HG03439 (cell line): ENCODE measurements around the gene BEX2.
A peak's percentile ranks its signal among the peaks of the same experiment; 100 is the strongest.
"Not testable (repeated sequence)": the region's sequence is repeated elsewhere in the genome, so short reads cannot be mapped to it uniquely, and the experiment has no call there.

Experiments used
- ATAC-seq: cut with Tn5 transposase; IDR thresholded peaks from one replicate; pipeline ENCODE4 v1.9.1; 2021; ENCODE audit warnings: mild to moderate bottlenecking, moderate library complexity; ENCODE audit not compliant: unreplicated experiment

BEX2 gene

GRCh38 chrX:103310555-103311398, at the start of gene BEX2:
Gene BEX2 (minus strand): TSS chrX:103310990. CDS start chrX:103309976, 1,014 bp downstream.
- ATAC-seq: peak; percentile 99

DNA sequence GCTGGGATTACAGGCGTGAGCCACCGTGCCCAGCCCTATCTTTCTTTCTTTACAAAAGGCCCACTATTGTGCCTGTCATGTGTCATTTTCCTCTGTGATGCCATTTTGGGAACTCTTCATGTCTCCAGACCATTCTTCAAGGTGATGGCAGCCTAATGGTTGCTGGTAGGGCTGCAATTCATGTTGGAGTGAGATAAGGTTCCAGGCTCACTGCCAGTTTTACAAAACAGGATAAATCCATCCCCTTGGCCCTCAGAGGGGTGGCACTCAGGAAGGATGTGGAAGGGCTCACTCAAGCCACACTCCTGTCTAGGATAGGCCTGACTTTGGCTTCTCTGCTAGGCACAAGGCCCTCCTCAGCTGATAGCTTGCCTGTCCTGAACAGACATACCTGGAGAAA, 49.3 kb upstream of the BEX2 start:
- ATAC-seq: no peak

GRCh38 chrX:103359605-103360004, 48.8 kb upstream of the BEX2 start:
- ATAC-seq: not testable (repeated sequence)

DNA sequence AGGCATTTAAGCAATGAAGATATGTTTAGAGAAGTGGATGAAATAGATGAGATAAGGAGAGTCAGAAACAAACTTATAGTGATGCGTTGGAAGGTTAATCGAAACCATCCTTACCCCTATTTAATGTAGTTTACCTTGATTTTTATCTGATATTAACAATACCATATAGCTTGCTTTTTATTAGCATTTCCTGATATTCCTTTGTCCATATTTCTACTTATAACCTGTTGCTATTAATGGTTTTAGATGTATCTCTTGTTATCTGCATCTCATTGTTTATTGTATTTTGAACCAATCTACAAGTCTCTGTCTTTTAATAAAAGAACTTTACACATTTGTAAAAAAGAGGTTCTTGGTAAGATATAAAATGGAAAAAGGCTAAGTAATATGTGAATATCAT, 47.1 kb upstream of the BEX2 start:
- no peak for ATAC-seq

GRCh38 chrX:103356858-103357257, 46.1 kb upstream of the BEX2 start:
- ATAC-seq: no peak

DNA sequence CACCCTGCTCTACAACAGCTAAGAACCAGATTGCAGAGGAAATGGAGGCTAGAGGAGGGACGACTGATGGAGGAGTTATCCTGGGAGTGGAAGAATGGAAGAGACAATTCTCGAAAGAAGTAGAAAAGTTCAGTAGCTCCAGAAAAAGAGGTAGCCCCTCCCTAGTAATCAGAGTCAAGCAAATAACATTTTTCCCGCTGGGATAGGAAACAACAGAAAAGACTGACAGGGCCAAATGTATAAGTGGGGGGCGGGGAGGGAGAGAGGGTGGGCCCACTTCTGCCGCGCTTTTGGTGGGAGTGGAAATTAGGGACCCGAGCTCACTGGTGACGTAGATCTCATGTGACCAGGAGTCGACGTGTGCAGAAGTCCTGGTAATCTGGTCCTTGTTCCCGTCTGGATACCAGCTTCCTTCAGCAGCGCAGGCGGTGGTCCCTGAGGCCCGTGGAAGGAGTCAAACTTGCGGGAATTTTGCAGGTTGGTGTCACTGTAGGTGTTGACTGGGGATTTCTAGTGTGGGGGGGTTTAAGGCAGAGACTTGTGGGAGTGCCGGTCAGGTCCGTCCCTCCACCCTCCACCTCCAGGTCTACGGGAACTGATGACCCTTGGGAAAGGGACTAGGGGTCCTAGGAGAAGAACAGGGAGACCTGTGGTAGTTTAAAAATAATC, 45.5 kb upstream of the BEX2 start, which contains the start of gene TCEAL9:
TSS of gene TCEAL9 (plus strand) at position 377 of the 669 bp plus-strand sequence. CDS start 1,179 bp downstream, outside the sequence.
- no peak for ATAC-seq

- no peak for ATAC-seq
These were observed 37.0 kb upstream of the BEX2 start for GRCh38 chrX:103347682-103348397.

DNA sequence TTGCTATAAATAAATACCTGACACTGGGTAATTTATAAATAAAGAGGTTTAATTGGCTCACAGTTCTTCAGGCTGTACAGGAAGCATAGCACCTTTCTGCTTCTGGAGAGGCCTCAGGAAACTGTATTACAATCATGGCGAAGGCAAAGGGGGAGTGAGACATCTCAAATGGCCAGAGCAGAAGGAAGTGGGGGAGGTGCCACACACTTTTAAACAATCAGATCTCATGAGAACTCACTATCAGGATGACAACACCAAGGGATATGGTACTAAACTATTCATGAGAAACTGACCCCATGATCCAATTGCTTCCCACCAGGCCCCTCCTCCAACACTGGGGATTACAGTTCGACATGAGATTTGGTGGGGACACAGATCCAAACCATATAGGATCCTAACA, 33.8 kb upstream of the BEX2 start:
- no peak for ATAC-seq

- no peak for ATAC-seq
These were observed 32.3 kb upstream of the BEX2 start for GRCh38 chrX:103343105-103343504.

GRCh38 chrX:103338663-103339062, 27.9 kb upstream of the BEX2 start:
- no peak for ATAC-seq

DNA sequence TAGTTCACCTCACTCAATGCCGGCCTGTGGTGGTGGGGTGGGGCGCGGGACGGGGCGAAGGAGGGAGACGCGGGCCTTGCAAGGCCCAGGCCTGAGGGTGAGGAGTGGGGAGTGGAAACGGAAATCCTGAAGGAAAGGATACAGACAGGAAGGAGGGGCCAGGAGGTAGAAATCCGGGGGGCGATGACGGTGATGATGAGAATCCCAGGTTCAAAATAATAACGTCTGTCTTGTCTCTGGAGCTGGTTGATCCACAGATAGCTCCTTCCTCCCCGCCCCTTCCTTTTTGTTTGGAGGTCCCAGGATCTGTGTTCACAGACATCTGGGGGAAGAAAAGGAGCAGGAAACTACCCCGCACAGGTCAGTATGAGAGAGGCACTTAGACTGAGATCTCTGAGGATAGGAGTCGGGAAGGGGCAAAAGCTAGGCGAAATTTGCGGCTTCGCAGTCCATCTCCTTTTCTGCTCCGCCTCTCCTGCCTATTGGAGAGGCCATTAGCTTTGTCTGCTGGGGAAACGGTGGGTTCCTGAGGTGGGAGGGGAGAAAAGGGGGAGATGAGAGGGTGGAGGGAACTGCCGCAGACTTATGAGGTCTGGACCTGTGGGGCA, 20.0 kb upstream of the BEX2 start:
- ATAC-seq: no peak

DNA sequence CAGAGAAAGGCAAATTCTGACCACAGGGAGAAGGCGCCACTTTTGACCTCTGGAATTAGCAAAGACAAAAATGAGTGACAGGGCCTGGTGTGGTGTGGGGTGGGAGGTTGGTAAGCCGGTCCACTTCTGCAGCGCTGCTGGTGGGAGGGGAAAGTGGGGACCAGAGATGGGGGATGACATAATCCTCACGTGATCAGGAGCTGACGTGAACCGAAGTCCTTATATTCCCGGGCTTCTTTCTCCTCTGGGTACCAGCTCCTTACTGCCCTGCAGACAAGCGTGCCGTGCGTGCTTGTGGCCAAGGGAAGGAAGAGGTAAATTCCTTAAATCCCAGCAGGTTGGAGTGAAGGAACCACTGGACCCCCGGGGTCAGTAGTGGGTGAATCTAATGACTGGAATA, 19.2 kb upstream of the BEX2 start, which contains the start of gene TCEAL7:
TSS of gene TCEAL7 (plus strand) at position 249 of the 400 bp plus-strand sequence. CDS start 1,165 bp downstream, outside the sequence.
- no peak for ATAC-seq

DNA sequence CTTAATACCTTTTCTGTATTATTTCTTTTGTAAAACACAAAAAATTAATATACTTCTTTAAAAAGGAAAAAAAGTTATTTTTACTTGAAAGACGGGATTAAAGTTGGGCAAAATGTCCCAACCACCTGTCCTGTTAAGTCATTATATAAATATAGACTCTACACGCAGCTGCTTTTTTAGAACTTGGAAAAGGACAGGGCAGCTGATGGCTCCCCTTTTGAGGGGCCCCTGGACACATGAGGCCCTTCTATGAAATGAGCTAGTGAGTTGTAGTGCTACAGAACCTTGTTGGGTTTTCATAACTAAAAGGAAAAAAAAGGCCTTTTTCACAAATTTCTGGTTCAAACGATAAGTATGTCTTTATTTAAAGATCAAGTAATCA, 600 bp upstream of the BEX2 start:
- no peak for ATAC-seq

DNA sequence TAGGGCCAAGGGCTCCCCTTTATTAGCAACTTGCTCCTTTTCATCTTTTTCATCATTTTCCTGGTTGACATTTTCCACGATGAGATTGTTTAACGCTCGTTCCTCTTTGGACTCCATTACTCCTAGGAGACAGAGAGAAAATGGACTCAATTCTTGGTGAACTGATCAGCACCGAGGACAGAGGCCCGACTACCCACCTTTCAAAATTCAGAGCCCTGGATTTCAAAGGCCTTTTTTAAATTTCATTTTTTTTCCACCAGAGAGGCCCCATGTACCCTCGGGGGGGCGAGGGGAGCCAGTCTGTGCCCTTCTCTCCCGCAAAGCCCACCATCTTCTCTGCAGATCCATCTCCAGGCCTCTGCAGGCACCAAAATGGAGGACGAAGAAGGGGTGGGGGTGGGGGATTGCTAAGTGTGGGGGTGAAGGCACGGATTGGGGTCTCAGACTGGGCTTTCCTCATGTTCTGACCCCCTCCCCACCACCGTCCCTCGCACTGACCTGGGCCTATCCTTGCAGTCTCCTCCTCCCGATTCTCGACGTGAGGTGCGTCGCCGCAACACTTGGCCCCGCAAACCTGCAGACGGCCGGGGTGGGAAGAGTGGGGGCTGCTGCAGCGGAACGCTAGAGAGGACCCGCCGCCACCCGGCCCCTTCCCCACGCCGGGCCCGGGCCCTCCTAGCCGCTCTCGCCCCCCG, 783 bp downstream of the BEX2 start:
- no peak for ATAC-seq

- ATAC-seq: not testable (repeated sequence)
These were observed 5.1 kb downstream of the BEX2 start for GRCh38 chrX:103305666-103306065.

DNA sequence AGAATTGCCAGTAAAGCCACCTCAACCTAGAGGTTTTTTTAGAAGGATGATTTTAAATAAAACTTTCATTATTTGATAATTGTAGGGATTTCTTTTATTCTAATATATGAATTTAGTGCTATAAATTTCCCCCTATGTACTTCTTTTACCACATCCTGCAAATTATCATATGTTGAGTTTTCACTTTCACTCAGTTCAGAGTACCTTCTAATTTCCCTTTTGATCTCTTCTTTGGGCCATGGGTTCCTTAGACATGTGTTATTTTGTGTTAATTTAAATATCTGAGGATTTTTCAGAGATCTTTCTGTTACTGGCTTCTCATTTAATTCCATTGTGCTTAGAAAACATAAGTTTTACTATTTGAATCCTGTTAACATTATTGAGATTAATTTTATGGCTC, 6.1 kb downstream of the BEX2 start:
- no peak for ATAC-seq

GRCh38 chrX:103293118-103293517, 17.7 kb downstream of the BEX2 start:
- no peak for ATAC-seq

DNA sequence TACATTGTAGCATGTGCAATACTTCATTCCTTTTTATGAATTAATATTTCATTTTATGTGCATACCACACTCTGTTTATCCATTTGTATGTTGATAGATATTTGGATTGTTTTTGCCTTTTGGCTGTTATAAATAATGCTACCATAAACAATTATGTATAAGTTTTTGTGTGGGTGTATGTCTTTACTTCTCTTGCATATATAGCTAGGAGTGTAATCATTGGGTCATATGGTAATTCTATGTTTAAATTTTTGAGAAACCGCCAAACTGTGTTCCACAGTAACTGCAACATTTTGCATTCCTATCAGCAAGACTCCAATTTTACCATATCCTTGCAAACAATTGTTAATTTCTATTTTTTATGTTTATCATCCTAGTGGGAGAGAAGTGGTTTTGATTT, 31.2 kb downstream of the BEX2 start:
- no peak for ATAC-seq

GRCh38 chrX:103276581-103277002, 34.2 kb downstream of the BEX2 start, which contains the start of gene TCEAL5:
Gene TCEAL5 (minus strand): TSS chrX:103276750. CDS start chrX:103274563, 2,187 bp downstream.
- no peak for ATAC-seq

DNA sequence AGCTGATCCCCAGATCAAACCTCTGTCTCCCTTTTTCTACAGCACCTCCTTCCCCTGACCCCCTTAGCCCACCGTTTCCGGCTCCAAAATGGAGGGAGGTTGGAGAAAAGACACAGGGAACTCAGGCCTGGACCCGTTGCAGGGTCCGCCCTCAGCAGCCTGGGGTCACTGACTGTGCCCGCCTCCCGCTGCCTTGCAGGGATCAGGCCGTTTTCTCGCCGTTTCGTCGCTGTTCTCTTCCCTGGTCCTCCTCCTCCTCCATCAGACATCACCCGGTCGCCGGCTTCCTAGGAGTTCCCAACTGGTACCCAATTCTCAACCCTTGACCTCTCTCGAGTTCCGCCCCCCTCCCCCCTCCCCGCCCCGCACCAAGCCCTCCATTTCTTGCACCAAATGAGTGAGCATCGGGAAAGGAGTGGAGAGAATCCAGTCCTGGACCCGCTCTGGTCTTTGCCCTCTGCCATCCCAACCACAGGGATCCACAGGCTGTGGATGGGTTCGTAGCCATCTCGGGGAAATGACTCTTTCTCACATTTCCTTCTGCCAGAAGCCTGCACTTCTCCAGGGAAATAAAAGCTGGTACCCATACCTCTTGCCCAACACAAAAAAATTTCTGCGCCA, 34.7 kb downstream of the BEX2 start:
- ATAC-seq: no peak
